ENCODE data around the gene ZCCHC24. TPM values are rescaled to one million over a fixed set of nuclear protein-coding genes. Genes with fewer than 3 reads are reported as not detected.

Gene ZCCHC24
- total RNA-seq, 1 experiment from 2014 or later = 3.8 TPM

DNA sequence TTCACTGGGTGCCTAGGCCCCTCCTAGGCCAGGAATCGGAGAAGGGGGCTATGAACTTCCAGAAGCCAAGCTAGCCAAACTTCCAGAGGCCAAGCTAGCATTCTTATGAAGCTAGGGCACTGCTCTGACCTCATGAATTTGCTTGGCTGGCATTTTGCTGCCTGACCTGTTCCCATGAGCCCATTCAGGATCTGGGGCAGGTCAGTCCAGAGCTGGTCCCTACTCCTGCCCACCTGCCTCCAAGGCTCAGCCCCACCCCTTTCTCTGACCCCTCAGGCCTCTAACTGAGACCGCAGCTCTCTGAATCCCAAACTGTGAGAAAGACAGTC, 99.4 kb downstream of the ZCCHC24 start:
- Histone ChIP-seq H3K27ac (ENCODE audit: insufficient read length, low read depth, low read length) (no peak overlapping the region), H3K4ac (ENCODE audit: low read depth, low read length) (no peak overlapping the region), H3K27me3 (ENCODE audit: insufficient read depth, low read length) (no peaks in the 10 kb centered on the region), H2AK5ac (ENCODE audit: insufficient read length, low read length) (no peak overlapping the region), H2BK5ac (ENCODE audit: insufficient read length, low read length) (no peak overlapping the region), H3K14ac (ENCODE audit: insufficient read depth, low read length) (no peak overlapping the region), H4K91ac (ENCODE audit: insufficient read length, low read depth, low read length) (no peak overlapping the region), H3K9me3 (ENCODE audit: control insufficient read depth, low read depth, low read length) (no peaks in the 10 kb centered on the region), H4K20me1 (ENCODE audit: control insufficient read depth, insufficient read depth, insufficient read length) (no peaks in the 10 kb centered on the region), H2BK20ac (ENCODE audit: low read depth, low read length, poor library complexity, severe bottlenecking) (no peak overlapping the region), H2BK15ac (ENCODE audit: low read depth, low read length) (no peak overlapping the region), H3K4me2 (ENCODE audit: insufficient read depth, insufficient read length, low read length) (no peak overlapping the region), H3K4me1 (ENCODE audit: insufficient read depth, low read length) (0 out of 2 replicates have a peak, but pooled peaks cover 5% of the 10 kb centered on the region), H3K79me1 (ENCODE audit: insufficient read depth, low read depth, low read length, poor library complexity, severe bottlenecking) (peaks cover 5% of the 10 kb centered on the region), H3K18ac (ENCODE audit: insufficient read length, low read depth, low read length) (no peak overlapping the region), H4K5ac (ENCODE audit: insufficient read length, low read depth, low read length) (no peak overlapping the region), H2BK12ac (ENCODE audit: insufficient read length, low read depth, low read length) (no peak overlapping the region), H3K9ac (ENCODE audit: extremely low read depth, insufficient read length, low read length) (no peak overlapping the region), H3T11ph (ENCODE audit: low read length) (no peak overlapping the region), H3K56ac (ENCODE audit: insufficient read length, low read depth, low read length) (no peak overlapping the region), H3K23ac (ENCODE audit: insufficient read length, low read depth, low read length) (no peak overlapping the region), H2AFZ (ENCODE audit: low read length) (no peak overlapping the region), H4K8ac (replicated peaks; ENCODE audit: insufficient read length, low read depth, low read length) (no peak overlapping the region), H3K79me2 (ENCODE audit: insufficient read depth, low read length) (no peaks in the 10 kb centered on the region), H3K23me2 (ENCODE audit: insufficient read length, low read depth, low read length, poor library complexity, severe bottlenecking) (peaks cover 5% of the 10 kb centered on the region), H2BK120ac (ENCODE audit: low read depth, low read length, poor library complexity, severe bottlenecking) (no peak overlapping the region)
- Mint-ChIP-seq H3K36me3 (ENCODE audit: insufficient read depth in 1 of 3, low read depth in 3 of 3) (peaks cover 11 to 24% (median 22%) of the 10 kb centered on the region in 3 experiments; a peak in 6 of 7 replicates), H3K27me3 (ENCODE audit: low read depth) (peaks cover 12% of the 10 kb centered on the region), H3K4me1 (peaks cover 8 to 23% of the 10 kb centered on the region in 2 experiments), H3K4me3 (no peak overlapping the region), H3K27ac (no peak overlapping the region), H3K9me3 (no peaks in the 10 kb centered on the region)
- WGBS (ENCODE audit: extremely low coverage, insufficient read length, low lambda C conversion rate) = no CpG with 5 or more reads among the region's 2 CpGs
- DNase-seq = peak; percentile 21
- TF ChIP-seq, protein P1, sequence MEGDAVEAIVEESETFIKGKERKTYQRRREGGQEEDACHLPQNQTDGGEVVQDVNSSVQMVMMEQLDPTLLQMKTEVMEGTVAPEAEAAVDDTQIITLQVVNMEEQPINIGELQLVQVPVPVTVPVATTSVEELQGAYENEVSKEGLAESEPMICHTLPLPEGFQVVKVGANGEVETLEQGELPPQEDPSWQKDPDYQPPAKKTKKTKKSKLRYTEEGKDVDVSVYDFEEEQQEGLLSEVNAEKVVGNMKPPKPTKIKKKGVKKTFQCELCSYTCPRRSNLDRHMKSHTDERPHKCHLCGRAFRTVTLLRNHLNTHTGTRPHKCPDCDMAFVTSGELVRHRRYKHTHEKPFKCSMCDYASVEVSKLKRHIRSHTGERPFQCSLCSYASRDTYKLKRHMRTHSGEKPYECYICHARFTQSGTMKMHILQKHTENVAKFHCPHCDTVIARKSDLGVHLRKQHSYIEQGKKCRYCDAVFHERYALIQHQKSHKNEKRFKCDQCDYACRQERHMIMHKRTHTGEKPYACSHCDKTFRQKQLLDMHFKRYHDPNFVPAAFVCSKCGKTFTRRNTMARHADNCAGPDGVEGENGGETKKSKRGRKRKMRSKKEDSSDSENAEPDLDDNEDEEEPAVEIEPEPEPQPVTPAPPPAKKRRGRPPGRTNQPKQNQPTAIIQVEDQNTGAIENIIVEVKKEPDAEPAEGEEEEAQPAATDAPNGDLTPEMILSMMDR (conservative IDR thresholded peaks at IDR 0.05) = no peak
